HFFc6 (cell line): Measurements from ENCODE around the gene KCNIP3. TPM values are rescaled to one million over a fixed set of nuclear protein-coding genes. Genes with fewer than 3 reads are reported as not detected.

Source experiments
- DNase-seq: peaks from one replicate; pipeline ENCODE4 v3.0.0-alpha.2; 2018
- H3K27ac Mint-ChIP-seq: 2 replicates; pipeline ENCODE4 v1.8.0; 2020; ENCODE audit warnings: mild to moderate bottlenecking, mixed read lengths
- H3K27me3 Mint-ChIP-seq: 2 replicates; pipeline ENCODE4 v1.8.0; 2021; ENCODE audit warnings: mild to moderate bottlenecking, moderate library complexity, mixed read lengths; ENCODE audit not compliant: insufficient read depth
- H3K36me3 Mint-ChIP-seq: 2 replicates; pipeline ENCODE4 v1.8.0; 2021; ENCODE audit warnings: low read depth, mixed read lengths
- H3K4me1 Mint-ChIP-seq: 2 replicates; pipeline ENCODE4 v1.8.0; 2020; ENCODE audit warnings: low read depth, mixed read lengths
- H3K4me3 Mint-ChIP-seq: 2 replicates; pipeline ENCODE4 v1.8.0; 2020; ENCODE audit warnings: mild to moderate bottlenecking, moderate library complexity, mixed read lengths
- H3K9me3 Mint-ChIP-seq: 2 replicates; pipeline ENCODE4 v1.8.0; 2020; ENCODE audit warnings: mild to moderate bottlenecking, mixed read lengths
- total RNA-seq, 6 experiments: library from RNA; stranded (reverse); fragmentation: NEBNext Ultra II Directional; extraction: Animal tissue kit (Norgen Biotek cat#: 25700); gene quantifications; 2 replicates in 1 of 6; 3 replicates in 5 of 6; pipeline ENCODE4 v1.2.3, GENCODE V29; 2021
- TF ChIP-seq, protein P1 (sequence below): fragments of 200-600 bp; sonication (generic); IDR thresholded peaks from 2 replicates; pipeline ENCODE4 v1.5.0; 2021; ENCODE audit warnings: antibody characterized with exemption, mild to moderate bottlenecking

The KCNIP3 gene
- total RNA-seq, 6 experiments from 2014 or later, result 0.56 to 2.4 (median 0.67) TPM

DNA sequence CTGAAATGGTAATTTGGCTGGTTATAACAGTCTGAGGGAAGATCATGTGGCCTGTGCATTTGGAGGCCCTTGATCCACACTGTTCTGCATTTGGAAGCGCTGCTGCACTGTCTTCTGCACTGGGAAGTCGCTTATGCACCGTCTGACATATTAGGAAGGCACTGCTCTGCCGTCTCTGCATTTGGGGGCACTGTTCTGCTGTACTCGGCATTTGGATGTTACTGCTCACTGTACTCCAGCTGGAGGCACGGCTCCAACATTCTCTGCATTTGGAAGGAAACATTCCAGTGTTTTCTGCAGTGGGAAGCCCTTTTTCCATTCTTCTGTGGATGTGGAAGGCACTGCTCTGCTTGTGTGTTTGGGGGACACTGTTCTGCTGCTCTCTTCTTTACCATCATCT, 32.5 kb upstream of the KCNIP3 start:
- H3K27ac Mint-ChIP-seq, result no peak overlapping the region
- peaks cover 7% of the 10 kb centered on the region; the same call in 1 of the 2 replicates for H3K4me1 Mint-ChIP-seq
- TF ChIP-seq, protein P1, sequence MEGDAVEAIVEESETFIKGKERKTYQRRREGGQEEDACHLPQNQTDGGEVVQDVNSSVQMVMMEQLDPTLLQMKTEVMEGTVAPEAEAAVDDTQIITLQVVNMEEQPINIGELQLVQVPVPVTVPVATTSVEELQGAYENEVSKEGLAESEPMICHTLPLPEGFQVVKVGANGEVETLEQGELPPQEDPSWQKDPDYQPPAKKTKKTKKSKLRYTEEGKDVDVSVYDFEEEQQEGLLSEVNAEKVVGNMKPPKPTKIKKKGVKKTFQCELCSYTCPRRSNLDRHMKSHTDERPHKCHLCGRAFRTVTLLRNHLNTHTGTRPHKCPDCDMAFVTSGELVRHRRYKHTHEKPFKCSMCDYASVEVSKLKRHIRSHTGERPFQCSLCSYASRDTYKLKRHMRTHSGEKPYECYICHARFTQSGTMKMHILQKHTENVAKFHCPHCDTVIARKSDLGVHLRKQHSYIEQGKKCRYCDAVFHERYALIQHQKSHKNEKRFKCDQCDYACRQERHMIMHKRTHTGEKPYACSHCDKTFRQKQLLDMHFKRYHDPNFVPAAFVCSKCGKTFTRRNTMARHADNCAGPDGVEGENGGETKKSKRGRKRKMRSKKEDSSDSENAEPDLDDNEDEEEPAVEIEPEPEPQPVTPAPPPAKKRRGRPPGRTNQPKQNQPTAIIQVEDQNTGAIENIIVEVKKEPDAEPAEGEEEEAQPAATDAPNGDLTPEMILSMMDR, result no peak
- no peaks in the 10 kb centered on the region for H3K9me3 Mint-ChIP-seq
- H3K4me3 Mint-ChIP-seq, result no peak overlapping the region
- peaks cover 31% of the 10 kb centered on the region for H3K27me3 Mint-ChIP-seq
- DNase-seq, result no peak
- no peaks in the 10 kb centered on the region for H3K36me3 Mint-ChIP-seq

DNA sequence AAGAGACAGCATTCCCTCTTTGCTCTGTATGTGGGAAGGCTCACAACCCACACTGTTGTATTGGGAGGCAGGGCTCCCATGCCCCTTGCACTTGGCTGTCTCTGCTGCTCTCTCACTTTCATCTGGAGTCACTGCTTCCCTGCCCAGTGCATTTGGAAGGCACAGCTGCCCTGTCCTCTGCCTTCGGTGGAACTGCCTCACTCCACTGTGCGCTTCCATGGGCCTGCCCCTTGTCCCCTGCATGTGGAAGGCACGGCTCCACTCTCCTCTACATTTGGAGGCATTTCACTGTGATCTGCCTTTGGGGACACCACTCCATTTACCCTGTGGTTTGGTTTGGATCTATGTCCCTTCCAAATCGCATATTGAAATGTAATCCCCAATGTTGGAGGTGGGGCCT, 32.0 kb upstream of the KCNIP3 start:
- peaks cover 7% of the 10 kb centered on the region; the same call in 1 of the 2 replicates for H3K4me1 Mint-ChIP-seq
- H3K4me3 Mint-ChIP-seq, result no peak overlapping the region
- H3K9me3 Mint-ChIP-seq, result no peaks in the 10 kb centered on the region
- no peaks in the 10 kb centered on the region for H3K36me3 Mint-ChIP-seq
- DNase-seq, result no peak
- H3K27me3 Mint-ChIP-seq, result peaks cover 25% of the 10 kb centered on the region
- TF ChIP-seq, protein P1, result no peak
- no peak overlapping the region for H3K27ac Mint-ChIP-seq

DNA sequence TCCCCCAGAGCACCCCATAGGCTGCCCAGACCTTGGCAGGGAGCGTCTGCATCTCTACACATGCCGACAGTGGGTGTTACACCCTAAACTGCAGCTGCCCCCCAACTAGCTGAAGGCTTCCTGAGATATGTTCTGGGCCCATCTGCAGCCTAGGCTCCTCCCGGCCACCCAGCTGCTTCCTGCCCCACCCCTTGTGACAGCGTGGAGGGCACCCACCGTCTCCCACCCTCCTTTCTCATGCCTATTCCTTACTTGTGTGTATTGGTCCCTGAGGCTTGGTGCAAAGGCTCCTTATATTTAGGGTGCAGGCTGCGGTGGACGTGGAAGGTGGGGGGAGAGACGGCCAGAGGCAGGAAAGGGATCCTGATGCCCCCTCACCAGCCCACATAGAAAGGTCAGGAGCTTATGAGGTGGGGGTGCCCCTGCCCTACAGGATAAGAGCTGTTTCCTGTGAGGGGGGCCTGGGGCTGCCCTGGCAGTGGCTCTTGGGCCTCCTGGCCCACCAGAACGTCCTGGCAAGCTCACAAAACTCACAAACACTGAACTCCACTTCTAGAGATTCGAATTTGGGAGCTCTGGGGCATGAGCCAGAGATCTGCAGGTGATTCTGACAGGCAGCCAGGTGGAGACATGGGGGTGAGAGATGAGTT, 30.2 kb upstream of the KCNIP3 start:
- no peak for DNase-seq
- Mint-ChIP-seq H3K4me1 (peaks cover 7% of the 10 kb centered on the region; the same call in 1 of the 2 replicates), H3K27ac (no peak overlapping the region), H3K4me3 (no peak overlapping the region), H3K27me3 (peaks cover 21% of the 10 kb centered on the region), H3K36me3 (no peaks in the 10 kb centered on the region), H3K9me3 (no peaks in the 10 kb centered on the region)
- TF ChIP-seq, protein P1, result no peak

DNA sequence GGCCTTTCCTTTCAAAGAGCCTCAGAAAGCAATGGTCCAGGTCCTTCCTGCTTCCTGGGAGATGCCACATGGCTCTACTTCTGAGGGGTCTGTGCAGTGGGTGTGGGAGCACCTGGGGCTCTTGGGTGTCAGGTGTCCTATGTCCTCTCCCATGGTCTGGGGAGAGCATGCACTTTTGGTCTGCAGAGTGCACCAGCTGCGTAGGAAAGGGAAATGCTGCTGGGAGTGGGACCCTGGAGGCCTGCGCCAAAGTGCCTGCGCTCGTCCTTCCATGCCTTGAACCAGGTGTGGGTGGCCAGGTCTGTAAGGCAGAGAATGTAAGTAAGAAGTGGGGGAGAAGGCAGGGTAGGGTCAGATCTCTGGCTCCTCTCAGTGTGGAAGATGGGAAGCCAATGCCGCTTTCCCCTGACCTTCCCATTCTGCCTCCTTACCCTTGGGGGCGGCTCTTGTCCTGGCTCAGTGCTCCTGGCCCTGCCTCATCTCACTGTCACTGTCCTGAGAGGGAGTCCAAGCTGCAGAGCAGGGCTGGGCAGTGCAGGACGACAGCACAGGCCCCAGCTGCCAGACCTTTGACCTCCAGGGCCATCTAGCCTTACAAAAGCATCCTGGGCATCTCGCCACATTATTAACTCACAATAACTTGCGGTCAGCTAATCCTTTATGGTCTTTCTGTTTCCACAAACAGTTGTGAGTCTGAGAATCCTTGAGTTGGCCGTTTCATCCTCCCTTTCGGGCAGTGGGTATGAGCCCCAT, 29.5 kb upstream of the KCNIP3 start:
- peaks cover 25% of the 10 kb centered on the region for H3K27me3 Mint-ChIP-seq
- H3K27ac Mint-ChIP-seq, result no peak overlapping the region

DNA sequence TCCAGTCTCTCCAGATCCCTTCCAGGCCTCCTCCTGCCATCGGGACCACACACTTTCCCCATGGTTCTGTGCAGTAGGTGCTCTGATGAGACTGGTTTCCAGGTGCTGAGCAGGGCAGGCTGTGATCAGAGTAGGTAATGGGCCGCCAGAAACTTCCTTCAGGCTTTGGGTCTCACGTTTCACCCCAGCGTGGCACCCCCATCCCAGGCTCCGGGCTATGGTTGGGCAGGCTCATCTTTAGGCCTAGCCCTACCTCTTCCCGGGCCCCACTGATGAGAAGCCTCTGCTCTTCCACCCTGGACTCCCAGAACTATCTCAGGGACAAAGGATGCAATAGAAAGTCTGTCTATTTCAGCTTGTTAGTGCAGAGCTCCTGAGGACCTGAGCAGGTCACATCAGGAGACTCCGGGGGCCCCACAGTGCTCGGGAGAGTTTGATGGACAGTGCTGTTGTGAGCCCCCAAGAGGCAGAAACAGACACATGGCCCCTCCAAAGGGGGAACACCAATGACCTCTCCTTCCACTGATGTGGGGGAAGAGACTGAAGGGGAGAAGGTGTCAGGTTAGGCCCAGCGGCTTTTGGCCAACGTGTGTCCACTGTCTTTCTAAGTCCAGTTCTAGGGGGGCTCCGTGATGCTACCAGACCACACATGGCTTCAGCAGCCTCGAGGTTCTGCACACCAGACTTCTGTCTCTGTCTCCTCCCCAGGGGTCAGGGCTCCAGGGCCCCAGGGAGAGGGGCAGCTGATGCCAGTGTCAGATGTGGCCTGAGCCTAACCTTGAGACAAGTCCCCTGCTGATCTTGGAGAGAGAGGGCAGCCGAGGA, 28.7 kb upstream of the KCNIP3 start:
- TF ChIP-seq, protein P1, result no peak
- Mint-ChIP-seq H3K27me3 (peaks cover 21% of the 10 kb centered on the region), H3K27ac (no peak overlapping the region), H3K36me3 (no peaks in the 10 kb centered on the region), H3K4me3 (no peak overlapping the region), H3K9me3 (no peaks in the 10 kb centered on the region), H3K4me1 (no peaks in the 10 kb centered on the region)
- DNase-seq, result no peak

More for the DNA sequence above, 29.5 kb upstream of the KCNIP3 start:
- no peaks in the 10 kb centered on the region for H3K36me3 Mint-ChIP-seq
- DNase-seq, result no peak
- no peaks in the 10 kb centered on the region for H3K9me3 Mint-ChIP-seq
- peaks cover 6% of the 10 kb centered on the region; the same call in 1 of the 2 replicates for H3K4me1 Mint-ChIP-seq
- no peak overlapping the region for H3K4me3 Mint-ChIP-seq
- TF ChIP-seq, protein P1, result no peak
